ENCODE measurements around the gene TGFBRAP1.
A peak's percentile ranks its signal among the peaks of the same experiment; 100 is the strongest.

The TGFBRAP1 gene

GRCh38 chr2:105375001-105375561 lies 45.5 kb upstream of the TGFBRAP1 start:
- no peak for DNase-seq (ENCODE audit: extremely low read depth, low read depth)
- TF ChIP-seq CTCF (IDR thresholded peaks at IDR 0.05; ENCODE audit: low read depth, low read length, missing control alignments), result no peak

GRCh38 chr2:105373895-105374401 lies 44.4 kb upstream of the TGFBRAP1 start:
- no peak overlapping the region for H3K4me3 ChIP-seq (replicated peaks; ENCODE audit: low read depth, low read length)
- no peak for TF ChIP-seq CTCF (IDR thresholded peaks at IDR 0.05; ENCODE audit: low read depth, low read length, missing control alignments)
- DNase-seq (ENCODE audit: extremely low read depth, low read depth), result no peak

More at GRCh38 chr2:105375001-105375561, 45.5 kb upstream of the TGFBRAP1 start:
- H3K4me3 ChIP-seq (replicated peaks; ENCODE audit: low read depth, low read length), result no peak overlapping the region

GRCh38 chr2:105373344-105373781 lies 43.8 kb upstream of the TGFBRAP1 start:
- no peak for TF ChIP-seq CTCF (IDR thresholded peaks at IDR 0.05; ENCODE audit: low read depth, low read length, missing control alignments)
- DNase-seq (ENCODE audit: extremely low read depth, low read depth), result no peak
- no peak overlapping the region for H3K4me3 ChIP-seq (replicated peaks; ENCODE audit: low read depth, low read length)

- DNase-seq (ENCODE audit: extremely low read depth, low read depth), result no peak
- TF ChIP-seq CTCF (IDR thresholded peaks at IDR 0.05; ENCODE audit: low read depth, low read length, missing control alignments), result no peak
- no peak overlapping the region for H3K4me3 ChIP-seq (replicated peaks; ENCODE audit: low read depth, low read length)
Observed at GRCh38 chr2:105371810-105372209, 42.3 kb upstream of the TGFBRAP1 start.

- DNase-seq (ENCODE audit: extremely low read depth, low read depth), result no peak
- H3K4me3 ChIP-seq (replicated peaks; ENCODE audit: low read depth, low read length), result no peak overlapping the region
Observed at GRCh38 chr2:105371156-105371555, 41.6 kb upstream of the TGFBRAP1 start.

GRCh38 chr2:105369777-105370690 lies 40.5 kb upstream of the TGFBRAP1 start:
- peak; percentile 91 for TF ChIP-seq CTCF (IDR thresholded peaks at IDR 0.05; ENCODE audit: low read depth, low read length, missing control alignments)
- DNase-seq (ENCODE audit: extremely low read depth, low read depth), result peak; percentile 68

More at GRCh38 chr2:105371156-105371555, 41.6 kb upstream of the TGFBRAP1 start:
- no peak for TF ChIP-seq CTCF (IDR thresholded peaks at IDR 0.05; ENCODE audit: low read depth, low read length, missing control alignments)

More at GRCh38 chr2:105369777-105370690, 40.5 kb upstream of the TGFBRAP1 start:
- H3K4me3 ChIP-seq (replicated peaks; ENCODE audit: low read depth, low read length), result no peak overlapping the region
